Retinal pigment epithelial cell (primary cell): ENCODE measurements around the gene CUX1.

Experiments
- DNase-seq: peaks from one replicate; pipeline ENCODE4 v3.0.0-alpha.2; 2010; ENCODE audit warnings: low read depth
- H3K4me3 ChIP-seq: 2 replicates; pipeline ENCODE4 v1.5.1; 2011; ENCODE audit warnings: mild to moderate bottlenecking, low read length, control low read depth, moderate library complexity
- CTCF ChIP-seq: conservative IDR thresholded peaks from 2 replicates; pipeline ENCODE4 v1.5.1; 2011; ENCODE audit warnings: low read depth, low read length, control low read depth, inconsistent platforms

Gene CUX1

DNA sequence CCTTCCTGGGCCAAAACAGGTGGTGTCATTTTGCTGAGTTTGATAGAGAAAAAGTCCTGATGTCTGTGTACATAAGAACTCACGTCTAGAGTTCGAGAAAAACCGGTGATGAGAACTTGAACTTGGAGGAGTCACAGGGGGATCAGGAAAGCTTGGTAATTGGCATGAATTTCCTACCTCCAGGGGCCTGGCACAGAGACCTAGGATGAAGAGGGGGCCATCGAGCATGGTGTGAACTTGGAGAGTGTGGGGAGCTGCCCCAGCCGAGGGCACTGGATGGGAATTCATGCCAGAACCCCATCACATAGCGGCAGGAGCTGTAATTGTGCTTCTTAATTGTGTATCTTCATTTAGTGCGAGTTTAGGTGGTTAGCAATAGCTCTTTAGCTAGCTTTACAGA lies 82.2 kb downstream of the CUX1 start:
- no peak for DNase-seq
- no peak for TF ChIP-seq CTCF
- H3K4me3 ChIP-seq = no peak overlapping the region

GRCh38 chr7:101900103-101900502 lies 82.7 kb downstream of the CUX1 start:
- DNase-seq = no peak
- no peak for TF ChIP-seq CTCF
- no peak overlapping the region for H3K4me3 ChIP-seq

DNA sequence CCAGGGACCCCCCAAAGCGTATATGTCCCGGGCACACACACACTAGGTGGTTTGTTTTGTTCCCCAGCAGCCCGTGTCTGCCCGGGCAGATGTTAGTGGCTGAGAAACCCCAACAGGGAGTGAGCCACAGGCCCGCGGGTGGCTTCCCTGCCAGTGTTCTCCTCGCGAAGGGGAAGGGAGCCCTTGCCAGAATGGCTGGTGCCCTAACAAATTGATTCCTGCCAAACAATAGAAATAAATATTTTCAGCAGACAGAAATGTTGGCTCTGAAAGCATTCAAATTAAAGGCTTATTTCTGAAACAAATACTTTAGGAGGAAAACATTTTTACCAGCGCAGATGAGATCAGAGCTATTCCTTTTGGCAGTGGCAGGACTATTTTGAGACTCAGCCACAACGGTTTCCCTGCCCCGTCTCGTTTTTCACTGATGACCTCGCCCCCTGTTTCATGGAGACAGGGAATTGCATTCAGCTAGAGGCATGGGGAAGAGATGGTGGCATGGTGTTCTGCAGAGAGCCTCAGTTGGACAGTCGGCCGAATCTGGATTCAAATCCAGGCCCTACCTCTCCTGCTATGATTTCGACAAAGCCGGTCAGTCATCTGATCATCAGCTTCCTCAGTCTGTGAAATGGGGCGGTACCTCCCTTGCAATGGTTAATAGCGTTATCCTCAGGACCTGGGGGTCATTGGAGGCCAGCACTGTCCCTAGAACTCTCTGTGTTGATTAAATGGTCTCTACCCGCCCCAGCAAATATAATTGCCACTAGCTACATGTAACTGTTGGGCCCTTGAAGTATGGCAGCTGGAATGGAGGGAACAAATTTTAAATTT lies 84.5 kb downstream of the CUX1 start:
- TF ChIP-seq CTCF = no peak
- DNase-seq = no peak
- no peak overlapping the region for H3K4me3 ChIP-seq

GRCh38 chr7:101902680-101903514 lies 85.5 kb downstream of the CUX1 start:
- no peak for TF ChIP-seq CTCF
- no peak for DNase-seq
- no peak overlapping the region for H3K4me3 ChIP-seq

- DNase-seq = no peak
- no peak for TF ChIP-seq CTCF
- H3K4me3 ChIP-seq = no peak overlapping the region
Measured at GRCh38 chr7:101903515-101903868, 86.1 kb downstream of the CUX1 start.

DNA sequence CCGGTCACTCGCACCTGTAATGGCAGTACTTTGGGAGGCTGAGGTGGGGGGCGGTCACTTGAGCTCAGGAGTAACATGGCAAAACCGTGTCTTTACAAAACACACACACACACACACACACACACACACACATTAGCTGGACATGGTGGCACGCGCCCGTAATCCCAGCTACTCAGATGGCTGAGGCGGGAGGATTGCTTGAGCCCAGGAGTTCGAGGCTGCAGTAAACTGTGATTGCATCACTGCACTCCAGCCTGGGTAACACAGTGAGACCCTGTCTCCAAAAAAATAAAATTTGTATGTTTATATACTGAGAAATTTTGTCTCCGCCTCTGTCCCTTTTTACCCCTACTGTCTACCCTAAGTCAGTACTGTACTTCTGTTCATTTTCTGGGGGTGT lies 86.6 kb downstream of the CUX1 start:
- DNase-seq = no peak
- H3K4me3 ChIP-seq = no peak overlapping the region
- no peak for TF ChIP-seq CTCF
